SK-N-MC (cell line): ENCODE data around the gene MARVELD1.

ENCODE experiments used
- DNase-seq: peaks from one replicate; pipeline ENCODE4 v3.0.0-alpha.2; 2011; ENCODE audit warnings: low read depth, low spot score
- H3K27ac ChIP-seq: fragments of 200-600 bp; sonication (generic); 2 replicates; pipeline ENCODE4 v1.5.1; 2016; ENCODE audit warnings: mixed run types
- H3K36me3 ChIP-seq: fragments of 200-600 bp; sonication (generic); 2 replicates; pipeline ENCODE4 v1.6.1; 2017; ENCODE audit warnings: antibody characterized with exemption, low read length, mixed read lengths; ENCODE audit not compliant: insufficient read depth
- H3K4me3 ChIP-seq: fragments of 200-600 bp; sonication (generic); 2 replicates; pipeline ENCODE4 v1.5.1; 2016
- H3K9ac ChIP-seq: fragments of 200-600 bp; sonication (generic); 2 replicates; pipeline ENCODE4 v1.8.0; 2017; ENCODE audit warnings: mixed run types, mixed read lengths; ENCODE audit not compliant: insufficient read length
- H3K9me3 ChIP-seq: fragments of 200-600 bp; sonication (generic); 2 replicates; pipeline ENCODE4 v1.6.1; 2017; ENCODE audit warnings: low read depth, mild to moderate bottlenecking, antibody characterized with exemption, low read length, moderate library complexity, mixed read lengths
- EZH2 ChIP-seq: fragments of 200-600 bp; sonication (generic); IDR thresholded peaks from one replicate; pipeline ENCODE4 v1.6.1; 2017; ENCODE audit warnings: antibody characterized with exemption
- FOXP2 ChIP-seq: optimal IDR thresholded peaks from 2 replicates; pipeline ENCODE3; 2011; ENCODE audit warnings: mild to moderate bottlenecking, moderate library complexity; ENCODE audit not compliant: insufficient read depth; ENCODE audit errors: extremely low read length, control extremely low read depth
- POLR2AphosphoS5 ChIP-seq: IDR thresholded peaks from 2 replicates; pipeline ENCODE4 v1.6.1; 2012; ENCODE audit warnings: mild to moderate bottlenecking, low read depth, low read length, borderline replicate concordance

Gene MARVELD1

GRCh38 chr10:97764519-97764931 lies 51.0 kb downstream of the MARVELD1 start:
- no peak for TF ChIP-seq POLR2AphosphoS5
- TF ChIP-seq FOXP2, result no peak
- TF ChIP-seq EZH2, result no peak
- H3K36me3 ChIP-seq, result no peaks in the 10 kb centered on the region
- no peak for DNase-seq
- no peaks in the 10 kb centered on the region for H3K9me3 ChIP-seq
- H3K27ac ChIP-seq, result no peak overlapping the region
- H3K4me3 ChIP-seq, result no peak overlapping the region
- H3K9ac ChIP-seq, result no peak overlapping the region

GRCh38 chr10:97765201-97765600 lies 51.7 kb downstream of the MARVELD1 start:
- H3K9ac ChIP-seq, result no peak overlapping the region
- no peaks in the 10 kb centered on the region for H3K9me3 ChIP-seq
- TF ChIP-seq POLR2AphosphoS5, result no peak
- no peak for TF ChIP-seq EZH2
- no peak for TF ChIP-seq FOXP2
- DNase-seq, result no peak
- H3K27ac ChIP-seq, result no peak overlapping the region
- H3K4me3 ChIP-seq, result no peak overlapping the region
- H3K36me3 ChIP-seq, result no peaks in the 10 kb centered on the region

- Histone ChIP-seq H3K36me3 (no peaks in the 10 kb centered on the region), H3K4me3 (no peak overlapping the region), H3K9ac (no peak overlapping the region), H3K27ac (no peak overlapping the region), H3K9me3 (no peaks in the 10 kb centered on the region)
- TF ChIP-seq POLR2AphosphoS5, result no peak
- TF ChIP-seq FOXP2, result no peak
- TF ChIP-seq EZH2, result no peak
- DNase-seq, result no peak
Observed at GRCh38 chr10:97766106-97766810, 52.7 kb downstream of the MARVELD1 start.

GRCh38 chr10:97766996-97767924 lies 53.7 kb downstream of the MARVELD1 start:
- H3K36me3 ChIP-seq, result no peaks in the 10 kb centered on the region
- no peak overlapping the region for H3K4me3 ChIP-seq
- H3K9me3 ChIP-seq, result no peaks in the 10 kb centered on the region
- H3K9ac ChIP-seq, result no peak overlapping the region
- no peak overlapping the region for H3K27ac ChIP-seq
- no peak for TF ChIP-seq EZH2
- TF ChIP-seq POLR2AphosphoS5, result no peak
- no peak for TF ChIP-seq FOXP2
- no peak for DNase-seq
